MG63 (cell line): ENCODE results near the gene ACSM4. TPM values are rescaled to one million over a fixed set of nuclear protein-coding genes. Genes with fewer than 3 reads are reported as not detected.
"Not testable (repeated sequence)": the region's sequence is repeated elsewhere in the genome, so short reads cannot be mapped to it uniquely, and the experiment has no call there.

Experiments
- DNase-seq: peaks from one replicate; pipeline ENCODE4 v3.0.0-alpha.2; 2020
- H3K27me3 ChIP-seq: fragments of 250-450 bp; sonication (Bioruptor Pico); 2 replicates; pipeline ENCODE4 v1.5.1; 2020; ENCODE audit warnings: mild to moderate bottlenecking, moderate library complexity
- H3K36me3 ChIP-seq: fragments of 250-450 bp; sonication (Bioruptor Pico); 2 replicates; pipeline ENCODE4 v1.5.1; 2020; ENCODE audit warnings: mild to moderate bottlenecking, moderate library complexity
- H3K4me3 ChIP-seq: fragments of 250-450 bp; sonication (Bioruptor Pico); 2 replicates; pipeline ENCODE4 v1.5.1; 2020; ENCODE audit warnings: mild to moderate bottlenecking, moderate library complexity
- H3K9me3 ChIP-seq: fragments of 250-450 bp; sonication (Bioruptor Pico); 2 replicates; pipeline ENCODE4 v1.5.1; 2020; ENCODE audit warnings: mild to moderate bottlenecking, moderate library complexity
- total RNA-seq: library from RNA; depleted of rRNA; stranded (reverse); fragments of >200 nt; shearing (Covaris generic); gene quantifications from 2 replicates; pipeline ENCODE4 v1.2.3, GENCODE V29; 2014; ENCODE audit warnings: low replicate concordance; rRNA removed

ACSM4 gene, protein sequence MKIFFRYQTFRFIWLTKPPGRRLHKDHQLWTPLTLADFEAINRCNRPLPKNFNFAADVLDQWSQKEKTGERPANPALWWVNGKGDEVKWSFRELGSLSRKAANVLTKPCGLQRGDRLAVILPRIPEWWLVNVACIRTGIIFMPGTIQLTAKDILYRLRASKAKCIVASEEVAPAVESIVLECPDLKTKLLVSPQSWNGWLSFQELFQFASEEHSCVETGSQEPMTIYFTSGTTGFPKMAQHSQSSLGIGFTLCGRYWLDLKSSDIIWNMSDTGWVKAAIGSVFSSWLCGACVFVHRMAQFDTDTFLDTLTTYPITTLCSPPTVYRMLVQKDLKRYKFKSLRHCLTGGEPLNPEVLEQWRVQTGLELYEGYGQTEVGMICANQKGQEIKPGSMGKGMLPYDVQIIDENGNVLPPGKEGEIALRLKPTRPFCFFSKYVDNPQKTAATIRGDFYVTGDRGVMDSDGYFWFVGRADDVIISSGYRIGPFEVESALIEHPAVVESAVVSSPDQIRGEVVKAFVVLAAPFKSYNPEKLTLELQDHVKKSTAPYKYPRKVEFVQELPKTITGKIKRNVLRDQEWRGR
- not detected in 2 replicates for total RNA-seq

- H3K4me3 ChIP-seq = no peak within 1 kb of the TSS
- DNase-seq = no peak
- H3K27me3 ChIP-seq = no peaks in the 10 kb centered on the region
- H3K36me3 ChIP-seq = no peaks in the 10 kb centered on the region
- no peaks in the 10 kb centered on the region for H3K9me3 ChIP-seq
Observed at GRCh38 chr12:7303772-7304171, at the start of gene ACSM4. ACSM4 (plus strand) TSS chr12:7304072; CDS start chr12:7304332, 260 bp downstream.

GRCh38 chr12:7259060-7259459, 44.8 kb upstream of the ACSM4 start:
- DNase-seq = no peak
- no peaks in the 10 kb centered on the region for H3K36me3 ChIP-seq

GRCh38 chr12:7264538-7264937, 39.3 kb upstream of the ACSM4 start:
- DNase-seq = no peak
- no peaks in the 10 kb centered on the region for H3K27me3 ChIP-seq
- no peaks in the 10 kb centered on the region for H3K36me3 ChIP-seq
- H3K9me3 ChIP-seq = no peaks in the 10 kb centered on the region
- no peak overlapping the region for H3K4me3 ChIP-seq

More at GRCh38 chr12:7259060-7259459, 44.8 kb upstream of the ACSM4 start:
- no peak overlapping the region for H3K4me3 ChIP-seq
- H3K27me3 ChIP-seq = no peaks in the 10 kb centered on the region
- no peaks in the 10 kb centered on the region for H3K9me3 ChIP-seq

DNA sequence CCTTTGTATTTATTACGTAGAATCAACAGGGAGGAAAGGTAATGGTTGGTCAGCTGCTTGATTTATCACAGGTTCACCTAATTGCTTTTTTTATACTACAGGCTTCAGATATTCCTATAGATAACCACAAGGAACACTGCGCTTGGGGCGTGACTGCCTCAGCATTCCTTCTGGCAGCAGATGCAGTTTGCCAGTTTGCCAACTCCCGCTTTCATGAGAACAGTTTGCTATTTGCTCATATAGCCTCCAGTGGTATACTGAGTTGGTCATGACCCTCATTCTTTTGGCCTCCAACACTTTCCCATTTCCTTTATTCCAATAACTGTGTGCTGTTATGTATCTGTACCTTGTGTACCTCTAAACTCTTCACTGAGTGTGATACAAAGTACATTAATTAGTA, 38.6 kb upstream of the ACSM4 start:
- H3K36me3 ChIP-seq = no peaks in the 10 kb centered on the region
- H3K9me3 ChIP-seq = no peaks in the 10 kb centered on the region
- no peaks in the 10 kb centered on the region for H3K27me3 ChIP-seq
- no peak for DNase-seq
- no peak overlapping the region for H3K4me3 ChIP-seq

DNA sequence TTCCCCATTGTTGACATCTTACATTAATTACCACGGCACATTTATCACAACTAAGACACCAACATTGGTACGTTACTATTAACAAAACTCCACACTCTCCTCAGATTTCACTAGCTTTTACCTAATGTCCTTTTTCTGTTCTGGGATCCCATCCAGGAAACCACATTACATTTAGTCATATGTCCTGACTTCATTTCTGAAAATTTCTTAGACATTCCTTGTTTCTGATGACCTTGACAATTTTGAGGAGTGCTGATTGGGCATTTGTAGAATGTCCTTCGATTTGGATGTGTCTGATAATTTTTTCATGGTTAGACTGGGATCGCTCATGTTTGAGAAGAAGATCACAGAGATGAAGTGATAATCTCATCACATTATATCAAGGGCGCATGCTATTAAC, 34.6 kb upstream of the ACSM4 start:
- Histone ChIP-seq H3K4me3 (no peak overlapping the region), H3K9me3 (no peaks in the 10 kb centered on the region), H3K36me3 (no peaks in the 10 kb centered on the region), H3K27me3 (no peaks in the 10 kb centered on the region)
- no peak for DNase-seq

- no peak overlapping the region for H3K4me3 ChIP-seq
- no peaks in the 10 kb centered on the region for H3K9me3 ChIP-seq
- H3K36me3 ChIP-seq = no peaks in the 10 kb centered on the region
- H3K27me3 ChIP-seq = no peaks in the 10 kb centered on the region
- peak; percentile 31 for DNase-seq
Observed at GRCh38 chr12:7271893-7272514, 31.9 kb upstream of the ACSM4 start.

DNA sequence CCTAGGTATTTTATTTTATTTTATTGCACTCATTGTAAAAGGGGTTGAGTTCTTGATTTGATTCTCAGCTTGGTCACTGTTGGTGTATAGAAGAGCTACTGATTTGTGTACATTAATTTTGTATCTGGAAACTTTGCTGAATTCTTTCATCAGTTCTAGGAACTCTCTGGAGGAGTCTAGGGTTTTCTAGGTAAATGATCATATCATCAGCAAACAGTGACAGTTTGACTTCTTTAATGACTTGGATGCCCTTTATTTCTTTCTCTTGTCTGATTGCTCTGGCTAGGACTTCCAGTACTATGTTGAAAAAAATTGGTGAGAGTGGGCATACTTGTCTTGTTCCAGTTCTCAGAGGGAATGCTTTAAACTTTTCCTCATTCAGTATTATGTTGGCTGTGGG, 28.4 kb upstream of the ACSM4 start:
- not testable (repeated sequence) for DNase-seq, H3K36me3 ChIP-seq, H3K27me3 ChIP-seq, H3K4me3 ChIP-seq, H3K9me3 ChIP-seq

- no peak for DNase-seq
Observed at GRCh38 chr12:7282844-7283243, 21.0 kb upstream of the ACSM4 start.

DNA sequence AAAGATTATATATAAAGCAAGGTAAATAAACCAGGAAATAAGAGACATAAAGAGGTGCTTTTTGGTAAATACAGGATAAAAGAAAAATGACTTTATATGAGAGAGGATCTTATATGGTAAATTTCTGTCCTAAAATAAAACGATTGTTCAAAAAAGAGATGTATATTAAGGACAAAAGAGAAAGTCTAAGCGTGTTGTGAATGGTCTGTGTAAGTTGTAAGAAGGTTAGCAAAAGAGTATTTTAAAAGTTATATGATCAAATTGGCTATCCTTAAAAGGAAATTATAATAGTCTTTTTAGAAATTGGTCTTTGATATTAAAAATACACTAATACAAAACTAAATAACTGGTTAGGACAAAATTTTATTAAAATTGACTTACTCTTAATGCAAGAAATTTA, 14.1 kb upstream of the ACSM4 start:
- Histone ChIP-seq H3K9me3 (peaks cover 9% of the 10 kb centered on the region), H3K27me3 (peaks cover 2% of the 10 kb centered on the region; the same call in 1 of the 2 replicates), H3K36me3 (no peaks in the 10 kb centered on the region), H3K4me3 (no peak overlapping the region)
- DNase-seq = no peak

More at GRCh38 chr12:7282844-7283243, 21.0 kb upstream of the ACSM4 start:
- H3K27me3 ChIP-seq = no peaks in the 10 kb centered on the region
- 0 out of 2 replicates have a peak, but pooled peaks cover 2% of the 10 kb centered on the region for H3K9me3 ChIP-seq
- H3K4me3 ChIP-seq = no peak overlapping the region
- no peaks in the 10 kb centered on the region for H3K36me3 ChIP-seq

- not testable (repeated sequence) for H3K27me3 ChIP-seq, H3K36me3 ChIP-seq, H3K9me3 ChIP-seq, DNase-seq, H3K4me3 ChIP-seq
Observed at GRCh38 chr12:7290588-7290987, 13.3 kb upstream of the ACSM4 start.

GRCh38 chr12:7292300-7292699, 11.6 kb upstream of the ACSM4 start:
- H3K4me3 ChIP-seq = no peak overlapping the region
- no peak for DNase-seq
- H3K36me3 ChIP-seq = no peaks in the 10 kb centered on the region
- peaks cover 6% of the 10 kb centered on the region for H3K9me3 ChIP-seq
- H3K27me3 ChIP-seq = peaks cover 2% of the 10 kb centered on the region; the same call in 1 of the 2 replicates

- DNase-seq = no peak
- peaks cover 2% of the 10 kb centered on the region; the same call in 1 of the 2 replicates for H3K27me3 ChIP-seq
- no peak overlapping the region for H3K4me3 ChIP-seq
- peaks cover 4% of the 10 kb centered on the region for H3K9me3 ChIP-seq
- no peaks in the 10 kb centered on the region for H3K36me3 ChIP-seq
Observed at GRCh38 chr12:7293670-7294069, 10.2 kb upstream of the ACSM4 start.

DNA sequence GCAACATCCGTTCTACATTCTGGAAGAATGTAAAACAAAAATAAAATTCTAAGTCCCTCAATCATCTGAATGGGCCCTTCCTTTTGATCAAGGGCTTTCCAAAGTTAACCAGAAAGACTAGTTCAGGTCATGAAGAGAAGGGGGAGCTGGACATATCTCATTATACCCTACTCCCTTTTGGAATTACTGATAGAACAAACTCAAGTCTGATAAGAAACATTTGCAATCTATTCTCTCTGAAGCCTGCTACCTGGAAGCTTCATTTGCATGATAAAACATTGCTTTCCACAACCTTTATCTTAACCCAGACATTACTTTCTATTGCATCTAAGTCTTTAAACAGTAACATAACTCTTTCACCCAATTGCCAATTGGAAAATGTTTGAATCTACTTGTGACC, 8.3 kb upstream of the ACSM4 start:
- Histone ChIP-seq H3K4me3 (no peak overlapping the region), H3K36me3 (no peaks in the 10 kb centered on the region), H3K9me3 (peaks cover 1% of the 10 kb centered on the region), H3K27me3 (peaks cover 2% of the 10 kb centered on the region; the same call in 1 of the 2 replicates)
- no peak for DNase-seq

- Histone ChIP-seq H3K36me3 (no peaks in the 10 kb centered on the region), H3K4me3 (no peak overlapping the region), H3K9me3 (no peaks in the 10 kb centered on the region), H3K27me3 (peaks cover 2% of the 10 kb centered on the region; the same call in 1 of the 2 replicates)
- DNase-seq = no peak
Observed at GRCh38 chr12:7297865-7298264, 6.0 kb upstream of the ACSM4 start.

DNA sequence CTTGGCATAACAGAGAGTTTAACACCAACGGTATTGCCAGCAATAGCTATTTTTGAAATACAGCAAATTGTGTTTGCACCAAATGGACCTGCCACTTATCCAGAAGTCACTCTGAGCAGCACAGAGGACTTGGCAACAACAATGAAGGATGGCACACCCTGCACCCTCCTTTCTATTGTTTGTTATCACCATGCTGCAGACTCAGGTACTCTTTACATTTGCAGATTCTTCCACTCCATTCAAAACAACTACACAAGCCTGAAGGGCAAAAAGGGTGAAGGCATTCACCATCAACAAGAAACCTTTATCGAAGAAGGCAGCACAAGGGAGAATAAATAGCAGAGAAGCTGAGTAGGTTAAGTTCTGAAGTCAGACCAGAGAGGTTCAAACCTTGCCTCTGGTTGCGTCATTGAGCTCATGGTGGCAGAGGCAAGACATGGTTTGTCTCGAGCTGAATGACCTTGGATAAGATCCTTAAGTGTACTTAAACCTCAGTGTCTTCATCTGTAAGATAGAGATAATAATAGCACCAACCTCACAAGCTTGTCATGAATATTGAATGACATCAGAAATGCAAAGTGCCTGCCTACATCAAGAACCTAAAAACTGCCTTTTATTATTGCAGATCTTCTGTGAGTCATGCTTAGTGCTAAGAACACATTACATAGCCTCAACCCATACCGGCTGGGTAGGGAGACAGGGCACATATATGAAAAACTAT, 1.4 kb upstream of the ACSM4 start:
- Histone ChIP-seq H3K27me3 (no peaks in the 10 kb centered on the region), H3K4me3 (no peak overlapping the region), H3K36me3 (no peaks in the 10 kb centered on the region), H3K9me3 (no peaks in the 10 kb centered on the region)
- no peak for DNase-seq

DNA sequence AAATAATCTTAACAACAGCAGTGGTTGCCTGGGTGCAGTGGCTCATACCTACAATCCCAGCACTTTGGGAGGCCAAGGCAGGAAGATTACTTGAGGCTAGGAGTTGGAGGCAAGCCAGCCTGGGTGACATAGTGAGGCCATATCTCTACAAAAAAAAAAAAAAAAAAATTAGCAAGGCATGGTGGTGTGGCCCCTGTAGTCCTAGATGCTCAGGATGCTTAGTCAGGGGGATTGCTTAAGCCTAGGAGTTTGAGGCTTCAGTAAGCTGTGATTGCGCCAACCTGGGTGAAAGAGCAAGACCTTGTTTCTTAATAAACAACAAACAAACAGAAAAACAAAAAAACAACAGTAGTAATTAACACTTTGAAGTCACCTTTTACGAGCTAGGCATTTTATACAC, 642 bp upstream of the ACSM4 start:
- H3K4me3 ChIP-seq = no peak overlapping the region
- no peaks in the 10 kb centered on the region for H3K27me3 ChIP-seq
- no peak for DNase-seq
- H3K36me3 ChIP-seq = no peaks in the 10 kb centered on the region
- no peaks in the 10 kb centered on the region for H3K9me3 ChIP-seq

- Histone ChIP-seq H3K27me3 (no peaks in the 10 kb centered on the region), H3K4me3 (no peak overlapping the region), H3K9me3 (no peaks in the 10 kb centered on the region), H3K36me3 (no peaks in the 10 kb centered on the region)
- no peak for DNase-seq
Observed at GRCh38 chr12:7304456-7304855, 584 bp downstream of the ACSM4 start.
